ENCODE measurements around the gene EPHX1. TPM values are rescaled to one million over a fixed set of nuclear protein-coding genes. Genes with fewer than 3 reads are reported as not detected.
A peak's percentile ranks its signal among the peaks of the same experiment; 100 is the strongest.

The EPHX1 gene
- total RNA-seq, 4 donors from 2014 or later = 59.0 to 136 (median 85.6) TPM

DNA sequence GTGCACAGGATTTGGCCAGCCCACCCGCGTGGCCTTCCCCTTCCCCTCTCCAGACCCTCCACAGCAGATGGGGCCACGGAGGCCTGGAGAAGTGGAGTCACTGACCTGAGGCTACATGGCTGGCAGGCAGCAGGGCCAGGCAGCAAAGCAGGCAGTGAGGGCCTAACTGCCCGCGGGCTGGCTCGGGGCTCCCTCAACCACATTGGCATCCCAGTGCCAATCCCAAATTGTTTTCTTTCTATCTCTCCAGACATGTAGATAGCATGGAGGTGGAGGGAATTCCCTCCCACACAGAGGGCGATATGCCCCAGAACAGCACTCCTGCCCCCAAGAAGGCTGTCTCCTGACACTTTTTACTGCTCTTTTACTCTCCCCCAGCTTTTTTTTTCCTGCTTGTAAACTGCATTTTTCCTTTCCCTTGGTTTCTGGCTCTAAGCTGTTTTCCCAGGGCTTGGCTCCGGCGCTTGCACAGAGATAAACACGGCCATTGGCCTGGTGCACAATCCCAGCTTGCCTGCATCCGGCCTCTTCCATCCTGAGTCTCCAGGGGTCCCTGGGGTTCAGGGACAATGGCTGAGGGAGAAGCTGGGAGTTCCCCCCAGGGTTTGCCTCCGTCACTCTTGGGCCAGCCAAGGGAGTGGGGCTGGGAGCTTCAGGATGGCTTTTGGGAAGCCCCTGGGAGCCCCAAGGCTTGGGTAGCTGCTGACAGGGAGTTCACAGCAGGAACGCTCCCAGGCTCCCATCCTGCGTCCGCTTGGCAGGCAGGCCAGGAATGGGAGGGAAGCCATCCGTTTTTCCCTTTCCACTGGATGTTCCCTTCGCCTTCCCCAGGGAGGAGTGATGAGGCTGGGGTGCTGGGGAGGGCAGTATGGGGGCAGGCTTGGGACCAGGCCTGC is 7.0 kb downstream of the EPHX1 start:
- H3K36me3 ChIP-seq = peaks cover 3 to 4% (median 4%) of the 10 kb centered on the region in 4 donors
- intact Hi-C loops (cut with DNase I) = no loop called here
- no peak for DNase-seq (ENCODE audit: extremely low spot score)
- no peaks in the 10 kb centered on the region for H3K9me3 ChIP-seq
- H3K4me1 ChIP-seq = peaks cover 74 to 93% (median 91%) of the 10 kb centered on the region in 4 donors
- peak overlapping the region in 3 of 4 donors; percentile 11 to 30 (median 12) for H3K4me3 ChIP-seq
- 32% methylated on average over 9 of the region's 17 CpGs for WGBS
- H3K27ac ChIP-seq (replicated peaks in 1 of 4) = peak overlapping the region; percentile 85 to 92 (median 90)
- no peak for TF ChIP-seq EP300 (IDR thresholded peaks at IDR 0.05)
- no peaks in the 10 kb centered on the region for H3K27me3 ChIP-seq

DNA sequence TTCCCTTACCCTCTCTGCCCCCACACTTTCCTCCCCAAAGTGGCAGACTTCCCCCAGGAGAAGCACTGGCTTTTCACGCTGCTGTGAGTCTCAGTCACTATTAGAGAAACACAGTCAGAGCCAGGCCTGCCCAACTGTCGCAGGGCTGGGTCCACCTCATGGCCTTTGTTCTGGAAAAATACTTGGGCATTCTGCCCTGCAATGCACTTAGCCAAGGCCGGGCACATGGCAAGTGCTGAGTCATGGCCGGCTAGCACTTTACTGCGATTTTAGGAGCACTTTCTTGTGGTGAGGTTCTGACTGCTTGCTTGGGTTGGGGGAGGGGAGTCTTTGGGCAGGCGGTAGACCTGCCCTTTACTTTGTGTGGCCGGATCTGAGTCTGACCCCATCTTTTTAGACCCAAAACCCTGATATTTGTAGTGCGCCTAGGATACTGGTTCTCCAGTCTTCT is 7.7 kb downstream of the EPHX1 start:
- Histone ChIP-seq H3K4me1 (peaks cover 67 to 91% (median 85%) of the 10 kb centered on the region in 4 donors), H3K27ac (replicated peaks in 1 of 4) (peak overlapping the region; percentile 85 to 92 (median 90)), H3K4me3 (peak overlapping the region in 3 of 4 donors; percentile 11 to 30 (median 12)), H3K36me3 (peaks cover 4 to 12% (median 7%) of the 10 kb centered on the region in 4 donors), H3K27me3 (no peaks in the 10 kb centered on the region), H3K9me3 (no peaks in the 10 kb centered on the region)
- TF ChIP-seq, protein P1, sequence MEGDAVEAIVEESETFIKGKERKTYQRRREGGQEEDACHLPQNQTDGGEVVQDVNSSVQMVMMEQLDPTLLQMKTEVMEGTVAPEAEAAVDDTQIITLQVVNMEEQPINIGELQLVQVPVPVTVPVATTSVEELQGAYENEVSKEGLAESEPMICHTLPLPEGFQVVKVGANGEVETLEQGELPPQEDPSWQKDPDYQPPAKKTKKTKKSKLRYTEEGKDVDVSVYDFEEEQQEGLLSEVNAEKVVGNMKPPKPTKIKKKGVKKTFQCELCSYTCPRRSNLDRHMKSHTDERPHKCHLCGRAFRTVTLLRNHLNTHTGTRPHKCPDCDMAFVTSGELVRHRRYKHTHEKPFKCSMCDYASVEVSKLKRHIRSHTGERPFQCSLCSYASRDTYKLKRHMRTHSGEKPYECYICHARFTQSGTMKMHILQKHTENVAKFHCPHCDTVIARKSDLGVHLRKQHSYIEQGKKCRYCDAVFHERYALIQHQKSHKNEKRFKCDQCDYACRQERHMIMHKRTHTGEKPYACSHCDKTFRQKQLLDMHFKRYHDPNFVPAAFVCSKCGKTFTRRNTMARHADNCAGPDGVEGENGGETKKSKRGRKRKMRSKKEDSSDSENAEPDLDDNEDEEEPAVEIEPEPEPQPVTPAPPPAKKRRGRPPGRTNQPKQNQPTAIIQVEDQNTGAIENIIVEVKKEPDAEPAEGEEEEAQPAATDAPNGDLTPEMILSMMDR (IDR thresholded peaks at IDR 0.05) = no peak
- peak; percentile 78 to 87 for TF ChIP-seq POLR2AphosphoS5 (IDR thresholded peaks at IDR 0.05)
- no peak for DNase-seq (ENCODE audit: extremely low spot score)
- intact Hi-C loops (cut with DNase I) = no loop called here
- 38% methylated on average over 8 of the region's 8 CpGs for WGBS

DNA sequence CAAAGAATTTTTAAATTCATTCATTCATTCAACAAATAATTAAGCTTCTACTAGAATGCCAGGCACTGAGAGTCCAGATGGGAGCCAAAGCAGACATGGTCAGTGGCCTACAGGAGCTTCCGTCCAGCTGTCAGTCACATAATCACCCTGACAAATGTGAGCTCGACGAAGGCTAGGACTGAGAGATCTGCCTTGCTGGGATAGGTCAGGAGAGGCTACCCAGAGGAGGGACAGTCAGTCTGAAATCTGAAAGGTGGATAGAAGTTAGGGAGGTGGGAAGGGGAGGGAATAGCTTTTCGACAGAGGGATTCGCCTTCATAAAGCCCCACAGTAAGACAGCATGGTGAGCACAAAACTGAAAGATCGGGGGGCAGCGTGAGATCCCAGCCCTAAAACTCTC is 8.3 kb downstream of the EPHX1 start:
- Histone ChIP-seq H3K4me3 (no peak overlapping the region), H3K27ac (replicated peaks in 1 of 4) (peak overlapping the region; percentile 85 to 92 (median 90)), H3K4me1 (peaks cover 61 to 91% (median 82%) of the 10 kb centered on the region in 4 donors), H3K27me3 (no peaks in the 10 kb centered on the region), H3K9me3 (no peaks in the 10 kb centered on the region), H3K36me3 (peaks cover 4 to 13% (median 8%) of the 10 kb centered on the region in 4 donors)
- TF ChIP-seq EP300 (IDR thresholded peaks at IDR 0.05) (no peak), POLR2AphosphoS5 (IDR thresholded peaks at IDR 0.05) (no peak), POLR2A (IDR thresholded peaks at IDR 0.05; ENCODE audit: low read depth) (no peak)
- TF ChIP-seq, protein P1 (IDR thresholded peaks at IDR 0.05) = no peak
- intact Hi-C loops (cut with DNase I) = no loop called here
- WGBS = 89% methylated on average over 7 of the region's 7 CpGs
- DNase-seq (ENCODE audit: extremely low spot score) = no peak

DNA sequence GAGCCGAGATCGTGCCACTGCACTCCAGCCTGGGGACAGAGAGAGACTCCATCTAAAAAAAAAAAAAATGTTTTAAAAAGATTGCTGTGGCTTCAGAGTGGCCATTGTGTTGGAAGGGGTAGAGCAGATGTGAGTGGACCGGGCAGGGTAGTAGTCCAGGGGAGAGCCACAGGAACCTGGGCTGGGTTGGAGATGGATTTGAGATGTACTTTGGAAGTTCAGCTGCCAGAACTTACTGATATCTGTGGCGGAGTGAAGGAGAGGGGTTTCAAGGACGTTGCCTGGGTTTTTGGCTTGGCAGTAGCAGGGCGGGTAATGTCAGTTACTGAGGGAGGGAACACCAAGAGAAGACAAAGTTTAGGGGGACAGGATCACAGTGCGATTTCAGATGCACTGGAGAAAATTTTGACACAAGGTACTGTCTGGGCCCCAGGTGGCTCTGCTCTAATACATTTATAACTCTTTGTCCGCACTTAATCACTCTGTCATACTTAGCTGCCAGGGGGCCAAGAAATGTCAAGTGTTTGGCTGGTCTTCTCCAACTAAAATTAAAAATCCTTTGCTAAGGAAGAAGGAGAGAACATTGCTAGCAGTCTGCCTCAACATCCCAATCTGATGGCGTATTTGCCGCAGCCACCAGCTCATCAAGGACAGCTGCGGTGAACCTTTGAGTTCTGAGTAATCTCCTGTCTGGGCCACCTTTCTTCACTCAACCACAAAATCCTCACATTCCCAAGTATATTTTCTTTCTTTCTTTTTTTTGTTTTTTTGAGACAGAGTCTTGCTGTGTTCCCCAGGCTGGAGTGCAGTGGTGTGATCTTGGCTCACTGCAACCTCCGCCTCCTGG is 9.6 kb downstream of the EPHX1 start:
- intact Hi-C loops (cut with DNase I) = no loop called here
- TF ChIP-seq EP300 (IDR thresholded peaks at IDR 0.05) = no peak
- TF ChIP-seq POLR2AphosphoS5 (IDR thresholded peaks at IDR 0.05) = peak in 1 of 2 donors; percentile 18
- TF ChIP-seq, protein P1 (IDR thresholded peaks at IDR 0.05) = no peak
- TF ChIP-seq POLR2A (IDR thresholded peaks at IDR 0.05; ENCODE audit: low read depth) = no peak
- Histone ChIP-seq H3K27ac (replicated peaks in 1 of 4) (peak overlapping the region; percentile 60 to 68 (median 66)), H3K4me1 (peaks cover 59 to 91% (median 82%) of the 10 kb centered on the region in 4 donors), H3K36me3 (peaks cover 4 to 16% (median 8%) of the 10 kb centered on the region in 4 donors), H3K9me3 (no peaks in the 10 kb centered on the region), H3K27me3 (no peaks in the 10 kb centered on the region), H3K4me3 (no peak overlapping the region)
- no peak for DNase-seq (ENCODE audit: extremely low spot score)
- 83% methylated on average over 12 of the region's 12 CpGs for WGBS
